Measurements from ENCODE around the gene POLR1A. TPM values are rescaled to one million over a fixed set of nuclear protein-coding genes. Genes with fewer than 3 reads are reported as not detected.

Gene POLR1A
- total RNA-seq, 1 experiment from 2014 or later = 62.7 TPM

GRCh38 chr2:86068648-86069047 lies 37.0 kb downstream of the POLR1A start:
- Histone ChIP-seq H2AFZ (ENCODE audit: low read length) (no peak overlapping the region), H4K8ac (replicated peaks; ENCODE audit: insufficient read length, low read depth, low read length) (no peak overlapping the region), H3K79me1 (ENCODE audit: insufficient read depth, low read depth, low read length, poor library complexity, severe bottlenecking) (no peaks in the 10 kb centered on the region), H3K56ac (ENCODE audit: insufficient read length, low read depth, low read length) (no peak overlapping the region), H2BK15ac (ENCODE audit: low read depth, low read length) (no peak overlapping the region), H2AK5ac (ENCODE audit: insufficient read length, low read length) (no peak overlapping the region), H3K27ac (ENCODE audit: insufficient read length, low read depth, low read length) (no peak overlapping the region), H3K23ac (ENCODE audit: insufficient read length, low read depth, low read length) (no peak overlapping the region), H3K9ac (ENCODE audit: extremely low read depth, insufficient read length, low read length) (no peak overlapping the region), H3K4me2 (ENCODE audit: insufficient read depth, insufficient read length, low read length) (no peak overlapping the region), H3K9me3 (ENCODE audit: control insufficient read depth, low read depth, low read length) (no peaks in the 10 kb centered on the region), H2BK5ac (ENCODE audit: insufficient read length, low read length) (no peak overlapping the region), H3K14ac (ENCODE audit: insufficient read depth, low read length) (no peak overlapping the region), H4K91ac (ENCODE audit: insufficient read length, low read depth, low read length) (no peak overlapping the region), H3K18ac (ENCODE audit: insufficient read length, low read depth, low read length) (no peak overlapping the region), H4K5ac (ENCODE audit: insufficient read length, low read depth, low read length) (no peak overlapping the region), H3T11ph (ENCODE audit: low read length) (no peak overlapping the region), H3K23me2 (ENCODE audit: insufficient read length, low read depth, low read length, poor library complexity, severe bottlenecking) (no peaks in the 10 kb centered on the region), H2BK20ac (ENCODE audit: low read depth, low read length, poor library complexity, severe bottlenecking) (no peak overlapping the region), H2BK120ac (ENCODE audit: low read depth, low read length, poor library complexity, severe bottlenecking) (no peak overlapping the region), H3K79me2 (ENCODE audit: insufficient read depth, low read length) (no peaks in the 10 kb centered on the region), H3K4me1 (ENCODE audit: insufficient read depth, low read length) (no peaks in the 10 kb centered on the region), H3K4ac (ENCODE audit: low read depth, low read length) (no peak overlapping the region), H3K27me3 (ENCODE audit: insufficient read depth, low read length) (no peaks in the 10 kb centered on the region), H2BK12ac (ENCODE audit: insufficient read length, low read depth, low read length) (no peak overlapping the region), H4K20me1 (ENCODE audit: control insufficient read depth, insufficient read depth, insufficient read length) (no peaks in the 10 kb centered on the region)
- H3K27me3 Mint-ChIP-seq (ENCODE audit: low read depth) = no peaks in the 10 kb centered on the region
- peak; percentile 8 for DNase-seq
- H3K4me3 Mint-ChIP-seq = no peak overlapping the region
- WGBS (ENCODE audit: extremely low coverage, insufficient read length, low lambda C conversion rate) = no CpG with 5 or more reads among the region's 5 CpGs
- no peak overlapping the region; a peak in 1 of 7 replicates for H3K27ac Mint-ChIP-seq
- H3K9me3 Mint-ChIP-seq = peaks cover 0 to 3% of the 10 kb centered on the region in 2 experiments; a peak in 1 of 5 replicates
- H3K36me3 Mint-ChIP-seq (ENCODE audit: insufficient read depth in 1 of 3, low read depth in 3 of 3) = peaks cover 58 to 92% (median 83%) of the 10 kb centered on the region in 3 experiments; a peak in 6 of 7 replicates
- no peak for TF ChIP-seq CTCF (conservative IDR thresholded peaks at IDR 0.05)
- H3K4me1 Mint-ChIP-seq = no peaks in the 10 kb centered on the region
